ENCODE data around the gene LGALS9C.
"Not testable (repeated sequence)": the region's sequence is repeated elsewhere in the genome, so short reads cannot be mapped to it uniquely, and the experiment has no call there.

The LGALS9C gene

DNA sequence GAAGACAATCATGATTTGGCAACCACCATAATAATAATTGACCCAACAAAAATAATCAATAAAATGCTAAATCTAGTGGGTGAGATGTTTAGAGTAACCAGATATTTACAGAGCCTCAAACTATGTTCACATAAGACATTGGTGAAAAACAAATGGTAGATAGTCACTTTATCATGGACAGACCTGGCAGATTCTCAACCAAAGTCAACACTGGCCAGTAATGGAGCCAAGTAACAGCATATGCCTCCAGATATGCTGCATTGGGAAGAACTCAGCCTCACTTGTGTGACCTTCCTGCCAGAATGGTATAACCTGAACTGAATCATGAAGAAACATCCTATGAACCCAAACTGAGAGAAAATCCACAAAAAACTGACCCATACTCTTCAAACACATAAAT is 53.8 kb downstream of the LGALS9C start:
- DNase-seq (ENCODE audit: low read depth) = not testable (repeated sequence)

DNA sequence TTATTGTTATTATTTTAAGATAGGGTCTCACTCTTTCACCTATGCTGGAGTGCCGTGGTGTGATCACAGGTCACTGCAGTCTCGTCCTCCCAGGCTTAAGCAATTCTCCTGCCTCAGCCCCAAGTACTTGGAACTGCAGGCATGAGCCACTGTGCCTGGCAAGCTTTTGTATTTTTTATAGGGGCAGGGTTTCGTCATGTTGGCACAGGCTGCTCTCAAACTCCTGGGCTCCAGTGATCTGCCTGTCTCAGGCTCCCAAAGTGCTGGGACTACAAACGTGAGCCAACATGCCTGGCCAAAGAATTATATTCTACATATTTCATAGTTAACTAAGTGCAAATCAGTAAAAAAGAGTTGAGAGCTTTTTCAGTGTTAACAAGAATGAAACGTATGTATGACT is 65.6 kb downstream of the LGALS9C start:
- DNase-seq (ENCODE audit: low read depth) = not testable (repeated sequence)

DNA sequence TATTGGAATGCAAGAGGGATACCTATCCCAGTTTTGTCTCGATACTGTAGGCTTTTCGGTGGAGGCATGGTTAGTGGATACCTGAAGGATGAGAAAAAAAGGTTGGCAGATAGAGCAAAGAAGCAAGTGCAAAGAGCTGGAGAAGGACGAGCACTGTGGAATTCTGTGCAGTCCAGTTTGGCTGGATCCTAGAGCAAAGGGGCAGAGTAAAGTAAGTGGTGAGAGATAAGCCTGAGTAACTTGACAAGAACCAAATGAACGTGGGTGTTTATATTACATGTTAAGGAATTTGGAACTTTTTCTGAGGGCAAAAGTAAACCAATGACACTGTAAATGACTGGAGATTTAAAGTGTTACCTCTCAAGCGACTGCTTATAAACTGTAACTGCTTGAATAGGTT is 66.3 kb downstream of the LGALS9C start:
- DNase-seq (ENCODE audit: low read depth) = not testable (repeated sequence)

Data from stimulated activated CD8-positive, alpha-beta memory T cell treated with anti-CD3 and anti-CD28 coated beads, Interleukin-15, amount 100 ng/mL, for 24 hours (primary cell).